GM19328 (cell line): ENCODE results near the gene HSPG2.

Source experiments
- ATAC-seq: cut with Tn5 transposase; IDR thresholded peaks from one replicate; pipeline ENCODE4 v1.9.1; 2021; ENCODE audit warnings: mild to moderate bottlenecking, moderate library complexity; ENCODE audit not compliant: unreplicated experiment

Gene HSPG2

DNA sequence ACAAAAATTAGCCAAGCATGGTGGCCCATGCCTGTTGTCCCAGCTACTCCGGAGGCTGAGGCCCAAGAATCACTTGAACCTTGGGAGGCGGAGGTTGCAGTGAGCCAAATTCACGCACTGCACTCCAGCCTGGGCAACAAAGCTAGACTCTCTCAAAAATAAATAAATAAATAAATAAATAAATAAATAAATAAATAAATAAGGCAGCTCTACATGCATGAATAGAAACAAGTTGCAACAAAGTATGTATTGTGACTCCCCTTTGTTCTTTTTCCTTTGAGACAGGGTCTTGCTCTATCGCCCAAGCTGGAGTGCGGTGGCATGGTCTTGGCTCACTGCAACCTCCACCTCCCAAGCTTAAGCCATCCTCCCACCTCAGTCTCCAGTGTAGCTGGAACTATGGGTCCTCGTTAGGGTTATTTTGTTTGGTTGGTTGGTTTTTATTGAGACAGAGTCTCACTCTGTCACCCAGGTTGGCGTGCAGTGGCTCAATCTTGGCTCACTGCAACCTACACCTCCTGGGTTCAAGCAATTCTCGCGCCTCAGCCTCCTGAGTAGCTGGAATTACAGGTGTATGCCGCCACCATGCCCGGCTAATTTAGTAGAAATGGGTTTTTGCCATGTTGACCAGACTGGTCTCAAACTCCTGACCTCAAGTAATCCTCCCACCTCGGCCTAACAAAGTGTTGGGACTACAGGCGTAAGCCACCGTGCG lies 162.1 kb downstream of the HSPG2 start:
- no peak for ATAC-seq

- ATAC-seq: no peak
These were observed 163.5 kb downstream of the HSPG2 start for GRCh38 chr1:21773585-21773984.
